GM10248 (cell line): ENCODE measurements around the gene SLC17A1.

Source experiments
- CTCF ChIA-PET: fragments of 300-600 bp; sonication (Branson Sonifier 250); formaldehyde crosslinking; extraction: SDS; loops from one replicate; lab custom pipeline; 2021; ENCODE audit warnings: antibody characterized with exemption; lab: Yijun Ruan, JAX
- POLR2A ChIA-PET: fragments of 350-650 bp; sonication (Branson Sonifier 250); formaldehyde crosslinking; extraction: SDS; loops from one replicate; lab custom pipeline; 2020; ENCODE audit warnings: antibody characterized with exemption; lab: Yijun Ruan, JAX
- DNase-seq: peaks from one replicate; pipeline ENCODE4 v3.0.0; 2012; ENCODE audit errors: extremely low spot score
- TF ChIP-seq, protein P1 (sequence below): IDR thresholded peaks from 2 replicates; pipeline ENCODE4 v1.5.1; 2012; ENCODE audit warnings: mild to moderate bottlenecking, low read depth; ENCODE audit errors: extremely low read depth, missing control alignments, control extremely low read depth

SLC17A1 gene

DNA sequence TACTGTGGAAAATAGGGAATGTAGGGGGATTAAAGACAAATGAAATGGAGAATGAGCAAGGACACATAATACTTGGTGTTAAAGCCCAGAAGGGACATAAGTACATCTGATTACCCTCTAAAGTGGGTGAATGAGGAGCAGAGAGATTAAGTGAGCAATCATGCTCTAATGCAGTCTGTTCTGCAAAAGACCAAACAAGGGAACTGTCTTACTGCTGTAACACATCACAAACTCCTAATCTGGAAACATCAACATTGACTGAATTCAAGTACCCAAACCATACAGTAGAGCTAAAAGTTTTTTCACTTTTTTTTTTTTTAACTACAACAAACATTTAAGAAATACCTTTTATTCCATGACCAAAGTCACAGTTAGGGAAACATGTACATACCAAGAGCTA is 96.6 kb downstream of the SLC17A1 start:
- ChIA-PET POLR2A (no interaction called here), CTCF (no interaction called here)
- TF ChIP-seq, protein P1, sequence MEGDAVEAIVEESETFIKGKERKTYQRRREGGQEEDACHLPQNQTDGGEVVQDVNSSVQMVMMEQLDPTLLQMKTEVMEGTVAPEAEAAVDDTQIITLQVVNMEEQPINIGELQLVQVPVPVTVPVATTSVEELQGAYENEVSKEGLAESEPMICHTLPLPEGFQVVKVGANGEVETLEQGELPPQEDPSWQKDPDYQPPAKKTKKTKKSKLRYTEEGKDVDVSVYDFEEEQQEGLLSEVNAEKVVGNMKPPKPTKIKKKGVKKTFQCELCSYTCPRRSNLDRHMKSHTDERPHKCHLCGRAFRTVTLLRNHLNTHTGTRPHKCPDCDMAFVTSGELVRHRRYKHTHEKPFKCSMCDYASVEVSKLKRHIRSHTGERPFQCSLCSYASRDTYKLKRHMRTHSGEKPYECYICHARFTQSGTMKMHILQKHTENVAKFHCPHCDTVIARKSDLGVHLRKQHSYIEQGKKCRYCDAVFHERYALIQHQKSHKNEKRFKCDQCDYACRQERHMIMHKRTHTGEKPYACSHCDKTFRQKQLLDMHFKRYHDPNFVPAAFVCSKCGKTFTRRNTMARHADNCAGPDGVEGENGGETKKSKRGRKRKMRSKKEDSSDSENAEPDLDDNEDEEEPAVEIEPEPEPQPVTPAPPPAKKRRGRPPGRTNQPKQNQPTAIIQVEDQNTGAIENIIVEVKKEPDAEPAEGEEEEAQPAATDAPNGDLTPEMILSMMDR: no peak
- no peak for DNase-seq
